Measurements from ENCODE around the gene SMYD5.
"Not testable (repeated sequence)": the region's sequence is repeated elsewhere in the genome, so short reads cannot be mapped to it uniquely, and the experiment has no call there.

- not testable (repeated sequence) for TF ChIP-seq POLR2A, CTCF (IDR thresholded peaks at IDR 0.05)
Measured at GRCh38 chr2:73170341-73170740, 43.7 kb upstream of the SMYD5 start.
